Measurements from ENCODE around the gene PNPLA7. TPM values are rescaled to one million over a fixed set of nuclear protein-coding genes. Genes with fewer than 3 reads are reported as not detected.
"Not testable (repeated sequence)": the region's sequence is repeated elsewhere in the genome, so short reads cannot be mapped to it uniquely, and the experiment has no call there.

Gene PNPLA7
- total RNA-seq, 2 donors from 2014 or later: 1.2 to 7.1 TPM

DNA sequence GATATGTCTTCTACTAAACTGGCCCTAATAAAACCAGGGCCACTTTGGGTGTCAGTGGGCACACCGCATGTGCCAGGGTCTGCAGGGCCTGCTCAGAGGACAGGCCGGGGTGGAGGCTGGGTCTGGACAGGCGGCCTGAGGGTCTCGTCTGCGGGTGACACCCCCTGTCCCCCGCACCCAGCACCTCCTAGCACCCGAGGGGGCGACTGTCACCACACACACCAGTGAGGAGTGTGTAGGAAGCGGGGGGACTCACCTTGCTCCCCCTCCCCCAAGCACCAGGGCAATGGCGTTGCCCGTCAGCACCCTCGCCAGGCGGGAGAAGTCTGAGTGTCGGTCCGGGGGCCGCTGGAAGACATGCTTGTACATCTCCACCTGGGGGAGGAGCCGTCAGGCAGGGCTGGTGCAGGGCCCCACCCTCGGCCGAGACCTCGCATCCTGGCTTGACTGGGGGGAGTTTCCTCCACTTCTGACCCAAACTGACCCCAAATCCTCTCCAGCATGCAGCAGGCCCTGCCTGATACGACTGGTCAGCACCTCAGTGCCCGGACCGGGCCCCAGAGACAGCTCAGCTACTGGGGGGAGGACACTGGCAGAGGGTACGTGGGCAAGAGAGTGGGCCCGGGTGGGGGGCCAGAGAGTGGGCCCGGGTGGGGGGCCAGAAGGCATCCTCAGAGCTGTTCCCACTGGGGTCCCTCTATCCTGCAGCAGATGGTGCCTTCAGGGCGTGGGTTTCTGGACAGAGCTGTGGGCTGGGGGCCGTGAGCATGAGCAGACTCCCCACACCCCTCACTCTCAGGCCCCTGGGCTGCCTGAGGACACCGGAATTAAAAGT, 72.2 kb downstream of the PNPLA7 start:
- no peak overlapping the region for H3K4me3 Mint-ChIP-seq
- ATAC-seq (no peak), DNase-seq (ENCODE audit: low spot score) (no peak)
- peaks cover 0 to 8% of the 10 kb centered on the region in 2 donors for H3K4me1 Mint-ChIP-seq (ENCODE audit: low read depth in 2 of 2)
- no peak overlapping the region for H3K27ac Mint-ChIP-seq
- H3K27me3 Mint-ChIP-seq: peaks cover 0 to 4% of the 10 kb centered on the region in 2 donors
- H3K36me3 Mint-ChIP-seq: peaks cover 16% of the 10 kb centered on the region
- H3K9me3 Mint-ChIP-seq: peaks cover 6% of the 10 kb centered on the region

GRCh38 chr9:137476856-137477255, 73.3 kb downstream of the PNPLA7 start:
- H3K4me1 Mint-ChIP-seq (ENCODE audit: low read depth in 2 of 2): peaks cover under 1 to 2% of the 10 kb centered on the region in 2 donors
- H3K27me3 Mint-ChIP-seq: peaks cover 0 to 5% of the 10 kb centered on the region in 2 donors
- no peak for DNase-seq (ENCODE audit: low spot score)
- H3K36me3 Mint-ChIP-seq: peaks cover 18% of the 10 kb centered on the region
- peaks cover 6% of the 10 kb centered on the region for H3K9me3 Mint-ChIP-seq
- no peak for ATAC-seq
- H3K27ac Mint-ChIP-seq: no peak overlapping the region
- H3K4me3 Mint-ChIP-seq: no peak overlapping the region

DNA sequence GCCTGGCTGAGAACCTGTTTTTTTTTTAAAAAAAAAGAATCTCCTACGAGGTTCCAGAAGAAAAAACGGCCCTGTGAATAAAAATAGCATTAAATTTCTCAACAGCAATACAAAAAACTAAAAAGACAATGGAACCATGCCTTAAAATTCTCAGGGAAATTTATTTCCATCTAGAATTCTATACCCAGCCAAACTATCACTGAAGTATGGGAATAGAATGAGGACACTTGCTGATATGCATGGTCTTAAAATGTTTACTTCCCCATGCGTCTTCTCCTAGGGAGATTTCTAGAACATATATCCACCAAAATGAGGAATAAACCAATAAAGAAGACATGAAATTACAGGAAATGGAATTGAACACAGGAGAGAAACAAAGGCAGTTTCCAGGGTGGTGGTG, 74.5 kb downstream of the PNPLA7 start:
- H3K4me3 Mint-ChIP-seq: no peak overlapping the region
- ATAC-seq: no peak
- no peak for DNase-seq (ENCODE audit: low spot score)
- no peak overlapping the region for H3K27ac Mint-ChIP-seq
- H3K27me3 Mint-ChIP-seq: peaks cover 0 to 10% of the 10 kb centered on the region in 2 donors
- peaks cover 18% of the 10 kb centered on the region for H3K36me3 Mint-ChIP-seq
- peaks cover 6% of the 10 kb centered on the region for H3K9me3 Mint-ChIP-seq
- H3K4me1 Mint-ChIP-seq (ENCODE audit: low read depth in 2 of 2): peaks cover 4 to 6% of the 10 kb centered on the region in 2 donors

- DNase-seq (ENCODE audit: low spot score): no peak
- Mint-ChIP-seq H3K36me3 (peaks cover 18% of the 10 kb centered on the region), H3K9me3 (peaks cover 6% of the 10 kb centered on the region), H3K27me3 (peaks cover 3 to 8% of the 10 kb centered on the region in 2 donors), H3K27ac (no peak overlapping the region), H3K4me3 (no peak overlapping the region), H3K4me1 (ENCODE audit: low read depth in 2 of 2) (peaks cover 9 to 11% of the 10 kb centered on the region in 2 donors)
- no peak for ATAC-seq
Measured at GRCh38 chr9:137474271-137474670, 75.9 kb downstream of the PNPLA7 start.

DNA sequence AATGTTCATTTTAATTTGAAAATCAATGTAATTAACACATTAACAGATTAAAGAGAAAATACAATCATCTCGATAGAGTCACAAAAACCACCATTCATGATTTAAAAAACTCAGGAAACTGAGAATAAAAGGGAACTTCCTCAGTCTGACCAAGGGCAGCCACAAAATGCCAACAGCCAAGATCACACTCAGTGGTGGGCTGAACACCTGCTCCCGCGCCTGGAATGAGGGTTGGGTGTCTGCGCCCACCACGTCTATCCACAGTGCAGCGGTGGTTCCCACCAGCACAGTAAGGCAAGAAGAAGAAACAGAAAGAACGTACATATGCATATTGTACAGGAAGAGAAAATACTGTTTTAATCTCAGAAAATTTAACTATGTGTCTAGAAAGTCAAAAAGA, 79.4 kb downstream of the PNPLA7 start:
- H3K36me3 Mint-ChIP-seq: peaks cover 12% of the 10 kb centered on the region
- peaks cover 9 to 16% of the 10 kb centered on the region in 2 donors for H3K4me1 Mint-ChIP-seq (ENCODE audit: low read depth in 2 of 2)
- DNase-seq (ENCODE audit: low spot score) (no peak), ATAC-seq (no peak)
- no peak overlapping the region for H3K4me3 Mint-ChIP-seq
- H3K27ac Mint-ChIP-seq: no peak overlapping the region
- H3K9me3 Mint-ChIP-seq: peaks cover 1% of the 10 kb centered on the region
- peaks cover 5 to 12% of the 10 kb centered on the region in 2 donors for H3K27me3 Mint-ChIP-seq

- H3K27ac Mint-ChIP-seq: no peak overlapping the region
- H3K9me3 Mint-ChIP-seq: no peaks in the 10 kb centered on the region
- H3K4me1 Mint-ChIP-seq (ENCODE audit: low read depth in 2 of 2): peaks cover 9 to 16% of the 10 kb centered on the region in 2 donors
- H3K27me3 Mint-ChIP-seq: peaks cover 5 to 10% of the 10 kb centered on the region in 2 donors
- DNase-seq (ENCODE audit: low spot score): no peak
- peaks cover 1% of the 10 kb centered on the region for H3K36me3 Mint-ChIP-seq
- no peak overlapping the region for H3K4me3 Mint-ChIP-seq
- no peak for ATAC-seq
Measured at GRCh38 chr9:137467896-137468295, 82.3 kb downstream of the PNPLA7 start.

- Mint-ChIP-seq H3K27me3 (peaks cover 5 to 10% of the 10 kb centered on the region in 2 donors), H3K4me1 (ENCODE audit: low read depth in 2 of 2) (peaks cover 9 to 16% of the 10 kb centered on the region in 2 donors), H3K27ac (no peak overlapping the region), H3K9me3 (no peaks in the 10 kb centered on the region), H3K4me3 (no peak overlapping the region), H3K36me3 (no peaks in the 10 kb centered on the region)
- no peak for ATAC-seq
- no peak for DNase-seq (ENCODE audit: low spot score)
Measured at GRCh38 chr9:137467161-137467581, 83.0 kb downstream of the PNPLA7 start.

- H3K36me3 Mint-ChIP-seq; H3K4me3 Mint-ChIP-seq; H3K27ac Mint-ChIP-seq; H3K9me3 Mint-ChIP-seq; H3K27me3 Mint-ChIP-seq; ATAC-seq; DNase-seq (ENCODE audit: low spot score): not testable (repeated sequence)
- H3K4me1 Mint-ChIP-seq (ENCODE audit: low read depth in 2 of 2): peaks cover 9 to 16% of the 10 kb centered on the region in 2 donors
Measured at GRCh38 chr9:137466389-137467085, 83.7 kb downstream of the PNPLA7 start.

DNA sequence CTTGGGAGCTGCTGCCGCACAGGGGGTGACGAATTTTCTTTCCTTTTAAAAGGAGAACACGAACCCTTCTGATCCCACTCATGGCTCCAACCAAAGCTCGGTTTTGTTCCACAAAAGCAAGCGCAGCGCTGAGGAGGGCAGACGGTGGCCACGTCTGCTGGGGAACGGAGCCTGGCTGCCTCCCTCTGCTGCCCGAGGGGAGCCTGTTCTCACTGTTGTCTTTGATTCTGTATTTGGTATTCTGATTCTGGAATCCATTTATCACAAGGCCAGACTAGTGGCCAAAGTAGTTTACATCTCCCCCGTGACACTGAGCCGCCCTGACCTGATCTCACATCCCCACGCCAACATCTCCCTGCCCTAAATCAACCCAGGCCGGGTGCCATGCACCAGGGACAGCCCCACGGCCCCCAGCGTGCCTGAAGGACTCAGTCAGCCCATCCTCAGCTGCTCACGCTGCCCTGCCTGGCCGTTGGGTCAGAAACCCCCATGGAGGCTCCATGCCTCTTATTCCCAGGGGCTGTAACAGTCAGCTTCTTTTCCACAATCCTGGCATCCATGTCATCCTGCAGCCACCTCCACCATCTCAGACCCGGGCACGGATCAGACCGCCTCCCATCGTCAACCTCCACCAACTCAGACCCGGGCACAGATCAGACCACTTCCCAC, 84.3 kb downstream of the PNPLA7 start:
- peak overlapping the region in 1 of 2 donors; percentile 8 for H3K27ac Mint-ChIP-seq
- H3K9me3 Mint-ChIP-seq: no peaks in the 10 kb centered on the region
- H3K36me3 Mint-ChIP-seq: no peaks in the 10 kb centered on the region
- ATAC-seq (no peak), DNase-seq (ENCODE audit: low spot score) (no peak)
- H3K4me3 Mint-ChIP-seq: no peak overlapping the region
- peaks cover 5 to 7% of the 10 kb centered on the region in 2 donors for H3K27me3 Mint-ChIP-seq
- peaks cover 7 to 14% of the 10 kb centered on the region in 2 donors for H3K4me1 Mint-ChIP-seq (ENCODE audit: low read depth in 2 of 2)

GRCh38 chr9:137465000-137465719, 85.0 kb downstream of the PNPLA7 start:
- H3K27me3 Mint-ChIP-seq: peaks cover 5% of the 10 kb centered on the region in 2 donors
- H3K36me3 Mint-ChIP-seq: no peaks in the 10 kb centered on the region
- H3K27ac Mint-ChIP-seq: no peak overlapping the region
- DNase-seq (ENCODE audit: low spot score): no peak
- no peaks in the 10 kb centered on the region for H3K9me3 Mint-ChIP-seq
- no peak overlapping the region for H3K4me3 Mint-ChIP-seq
- H3K4me1 Mint-ChIP-seq (ENCODE audit: low read depth in 2 of 2): peaks cover 2 to 10% of the 10 kb centered on the region in 2 donors
- no peak for ATAC-seq

GRCh38 chr9:137464291-137464999, 85.8 kb downstream of the PNPLA7 start:
- Mint-ChIP-seq H3K27me3 (peaks cover 4 to 5% of the 10 kb centered on the region in 2 donors), H3K9me3 (no peaks in the 10 kb centered on the region), H3K4me1 (ENCODE audit: low read depth in 2 of 2) (peaks cover 4 to 7% of the 10 kb centered on the region in 2 donors), H3K4me3 (no peak overlapping the region), H3K27ac (no peak overlapping the region), H3K36me3 (no peaks in the 10 kb centered on the region)
- ATAC-seq: no peak
- no peak for DNase-seq (ENCODE audit: low spot score)

GRCh38 chr9:137463931-137464290, 86.3 kb downstream of the PNPLA7 start:
- Mint-ChIP-seq H3K27ac (no peak overlapping the region), H3K27me3 (peaks cover 0 to 2% of the 10 kb centered on the region in 2 donors), H3K4me3 (no peak overlapping the region), H3K4me1 (ENCODE audit: low read depth in 2 of 2) (peaks cover 1 to 4% of the 10 kb centered on the region in 2 donors), H3K9me3 (no peaks in the 10 kb centered on the region), H3K36me3 (no peaks in the 10 kb centered on the region)
- DNase-seq (ENCODE audit: low spot score) (no peak), ATAC-seq (no peak)
